Mesodermal cell (in vitro differentiated cells): ENCODE results near the gene TXN.

Experiments used
- H3K27ac ChIP-seq: 2 replicates; pipeline ENCODE4 v1.7.0; 2013; ENCODE audit warnings: mild to moderate bottlenecking, low read depth, low read length, moderate library complexity; ENCODE audit not compliant: severe bottlenecking
- H3K36me3 ChIP-seq: 2 replicates; pipeline ENCODE4 v1.7.1; 2013; ENCODE audit warnings: mild to moderate bottlenecking, low read length, moderate library complexity; ENCODE audit not compliant: control insufficient read depth, insufficient read depth
- H3K4me1 ChIP-seq: one replicate; pipeline ENCODE4 v1.7.1; 2013; ENCODE audit warnings: mild to moderate bottlenecking, low read length; ENCODE audit not compliant: insufficient read depth, control insufficient read depth, poor library complexity, severe bottlenecking
- H3K4me3 ChIP-seq: 2 replicates; pipeline ENCODE4 v1.7.0; 2013; ENCODE audit warnings: low read length, control low read depth, mild to moderate bottlenecking; ENCODE audit not compliant: insufficient read depth, poor library complexity, severe bottlenecking; ENCODE audit errors: extremely low read depth
- H3K9me3 ChIP-seq: 2 replicates; pipeline ENCODE4 v1.7.1; 2013; ENCODE audit warnings: mild to moderate bottlenecking, low read length, moderate library complexity; ENCODE audit not compliant: control insufficient read depth
- WGBS, 2 experiments: methylation state at CpG; one replicate each; pipeline ENCODE4 v1.1.5; 2013; ENCODE audit warnings: missing lambda C conversion rate in 2 of 2; ENCODE audit not compliant: insufficient coverage in 2 of 2; 5-methylcytosine and 5-hydroxymethylcytosine counted together

Gene TXN

DNA sequence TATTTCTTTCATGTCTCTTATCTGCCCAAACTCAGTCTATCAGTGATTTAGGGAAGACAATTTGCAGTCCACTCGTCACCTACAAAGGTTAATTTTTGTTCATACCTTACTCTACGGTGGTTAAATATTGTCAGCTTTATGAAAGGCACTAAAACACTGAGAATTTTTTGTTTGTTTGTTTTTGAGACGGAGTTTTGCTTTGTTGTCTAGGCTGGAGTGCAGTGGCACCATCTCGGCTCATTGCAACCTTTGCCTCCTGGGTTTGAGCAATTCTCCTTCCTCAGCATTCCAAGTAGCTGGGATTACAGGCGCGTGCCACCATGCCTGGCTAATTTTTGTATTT is 26.4 kb upstream of the TXN start:
- 92 to 100% methylated on average over 1 to 4 of the region's 6 CpGs for WGBS, 2 experiments
- H3K27ac ChIP-seq = no peak overlapping the region

DNA sequence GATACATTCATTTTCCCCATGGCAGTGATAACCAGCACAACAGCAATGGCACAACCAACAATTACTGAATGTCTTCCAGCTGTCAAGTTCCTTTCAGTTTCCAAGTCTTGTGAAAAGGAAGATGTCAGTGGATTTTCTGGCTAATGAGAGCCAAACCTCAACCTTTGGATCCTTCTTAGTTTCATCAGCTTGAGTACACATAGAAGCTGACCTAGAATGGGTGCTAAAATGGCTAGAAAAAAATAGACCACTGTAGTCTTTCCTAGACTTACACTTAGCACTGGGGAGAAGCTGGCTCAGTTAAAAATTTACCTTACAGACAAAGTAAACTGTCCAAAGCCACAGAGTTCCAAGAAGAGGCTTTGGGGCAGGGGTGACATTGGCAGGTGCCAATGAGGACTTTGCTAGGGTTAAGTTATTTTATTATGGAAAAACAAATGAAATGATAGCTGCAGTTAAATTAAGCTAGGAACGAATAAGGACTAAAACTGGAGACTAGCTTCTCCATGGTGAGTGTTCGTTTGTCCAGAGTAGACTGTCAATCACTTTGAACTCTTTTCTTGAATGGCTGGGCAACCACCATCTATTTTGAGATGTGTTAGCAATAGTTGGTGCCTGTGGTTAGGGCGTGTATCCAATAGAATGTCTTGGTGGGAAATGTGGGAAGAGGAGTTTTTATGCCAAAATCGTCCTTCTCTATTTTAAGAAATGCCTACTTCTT is 25.9 kb upstream of the TXN start:
- WGBS, 2 experiments = 91 to 95% methylated on average over 2 of the region's 4 CpGs
- no peaks in the 10 kb centered on the region for H3K4me1 ChIP-seq
- no peak overlapping the region for H3K27ac ChIP-seq
- H3K9me3 ChIP-seq = no peaks in the 10 kb centered on the region
- no peak overlapping the region for H3K4me3 ChIP-seq
- no peaks in the 10 kb centered on the region for H3K36me3 ChIP-seq

More for the DNA sequence above, 26.4 kb upstream of the TXN start:
- Histone ChIP-seq H3K9me3 (no peaks in the 10 kb centered on the region), H3K4me1 (no peaks in the 10 kb centered on the region), H3K4me3 (no peak overlapping the region), H3K36me3 (no peaks in the 10 kb centered on the region)

DNA sequence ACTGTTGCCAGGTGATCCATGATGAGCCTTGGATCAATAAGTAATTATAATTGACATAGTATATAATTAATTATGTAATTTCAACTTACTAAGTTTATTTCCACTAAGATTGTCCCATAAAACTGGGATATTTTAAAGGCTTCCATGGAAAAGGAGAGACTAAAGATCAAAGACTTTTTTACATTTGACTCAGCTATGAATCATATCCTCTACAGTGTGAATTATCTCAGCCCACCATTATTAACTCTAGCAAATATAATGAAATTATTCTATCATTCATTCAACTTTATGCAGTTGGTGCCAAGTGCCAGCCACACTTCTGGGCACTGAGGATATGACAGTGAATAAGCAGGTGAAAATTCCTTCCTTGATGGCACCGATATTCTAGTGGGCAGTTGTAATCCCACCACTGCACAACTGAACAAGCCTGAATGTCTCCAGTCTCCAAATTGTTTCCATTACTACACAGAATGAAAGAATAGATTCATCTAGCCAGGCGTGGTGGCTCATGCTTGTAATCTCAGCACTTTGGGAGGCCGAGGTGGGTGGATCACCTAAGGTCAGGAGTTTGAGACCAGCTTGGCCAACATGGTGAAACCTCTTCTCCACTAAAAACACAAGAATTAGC is 21.9 kb upstream of the TXN start:
- Histone ChIP-seq H3K4me3 (no peak overlapping the region), H3K27ac (no peak overlapping the region), H3K9me3 (no peaks in the 10 kb centered on the region), H3K4me1 (no peaks in the 10 kb centered on the region), H3K36me3 (no peaks in the 10 kb centered on the region)
- WGBS, 2 experiments = 84 to 85% methylated on average over 2 to 3 of the region's 3 CpGs

DNA sequence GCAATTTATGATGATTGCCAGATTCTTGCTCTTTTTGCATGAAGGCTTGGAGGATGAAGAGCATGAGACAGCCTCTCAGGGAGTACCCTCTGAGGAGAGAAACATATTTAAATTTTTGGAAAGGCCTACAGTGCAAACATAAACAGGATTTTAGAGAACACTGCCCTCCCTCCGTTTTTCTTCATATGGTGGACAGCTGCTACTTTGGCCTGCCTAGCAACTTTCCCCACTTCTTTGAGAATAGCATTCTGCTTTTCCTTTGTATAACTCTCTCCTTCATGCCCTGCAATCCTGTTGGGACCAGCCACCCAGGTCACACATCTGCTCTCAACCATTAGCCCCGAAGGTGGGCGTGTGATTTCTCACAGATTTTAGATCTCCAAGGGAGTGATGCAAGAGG is 20.5 kb upstream of the TXN start:
- Histone ChIP-seq H3K4me3 (no peak overlapping the region), H3K9me3 (no peaks in the 10 kb centered on the region), H3K4me1 (no peaks in the 10 kb centered on the region), H3K36me3 (no peaks in the 10 kb centered on the region), H3K27ac (no peak overlapping the region)
- 68 to 82% methylated on average over 3 of the region's 3 CpGs for WGBS, 2 experiments

DNA sequence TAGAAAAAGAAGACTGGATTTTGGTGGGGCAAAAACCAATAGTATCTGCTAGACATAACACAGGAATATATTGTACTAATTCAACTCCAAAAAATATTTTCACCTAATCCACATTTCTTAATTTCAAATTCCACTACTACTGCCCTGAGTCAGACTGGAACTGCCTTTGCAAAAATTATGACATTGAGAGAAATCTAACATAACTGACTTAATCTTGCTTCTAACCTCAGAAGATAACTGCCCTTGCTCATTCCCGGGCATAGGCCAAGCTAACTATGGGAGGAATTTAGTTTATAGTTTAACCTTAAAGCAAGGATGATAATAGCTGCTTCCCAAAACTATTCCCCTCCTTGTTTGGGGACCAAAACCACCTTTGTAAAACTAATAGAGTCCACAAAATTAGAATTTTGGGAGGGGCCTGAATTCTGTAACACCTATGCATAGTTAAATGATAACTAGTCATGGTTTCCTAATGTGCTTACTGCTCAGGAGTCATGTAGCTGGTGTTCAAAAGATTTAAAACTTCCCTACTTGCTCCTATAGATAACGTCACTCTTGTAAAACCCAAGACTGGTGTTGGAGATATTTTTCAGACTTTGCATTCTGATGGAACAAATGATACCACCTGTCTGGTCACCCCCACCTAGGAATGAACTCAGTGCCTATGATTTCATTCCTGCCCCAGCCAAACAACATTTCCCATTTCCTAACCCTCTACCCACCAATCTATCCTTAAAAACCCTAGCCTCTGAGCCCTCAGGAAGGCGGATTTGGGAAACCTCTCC is 14.1 kb upstream of the TXN start:
- Histone ChIP-seq H3K27ac (no peak overlapping the region), H3K4me3 (no peak overlapping the region), H3K9me3 (no peaks in the 10 kb centered on the region), H3K36me3 (no peaks in the 10 kb centered on the region), H3K4me1 (no peaks in the 10 kb centered on the region)
- 88 to 100% methylated on average over 1 of the region's 3 CpGs for WGBS, 2 experiments

DNA sequence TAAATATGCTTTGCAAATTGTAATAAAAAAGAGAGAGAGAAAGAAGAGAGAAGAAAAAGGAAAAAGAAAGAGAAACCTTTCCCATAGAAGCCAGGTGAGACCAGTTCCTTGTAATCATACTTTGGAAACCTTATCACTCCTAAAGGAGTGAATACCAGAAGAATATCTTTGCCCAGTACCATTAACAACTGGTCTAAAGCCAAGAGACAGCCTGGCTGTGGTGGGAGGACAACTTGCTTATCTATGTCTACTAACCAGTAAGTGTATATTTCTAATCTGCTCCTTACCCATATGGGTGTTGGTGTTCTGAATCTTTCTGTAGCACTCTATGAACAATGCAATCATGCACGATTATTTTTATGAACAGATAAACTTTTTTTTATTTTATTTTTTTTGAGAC is 10.5 kb upstream of the TXN start:
- no peaks in the 10 kb centered on the region for H3K4me1 ChIP-seq
- no peak overlapping the region for H3K4me3 ChIP-seq
- H3K36me3 ChIP-seq = no peaks in the 10 kb centered on the region
- no peaks in the 10 kb centered on the region for H3K9me3 ChIP-seq
- no peak overlapping the region for H3K27ac ChIP-seq
- WGBS, 2 experiments = no CpG with 5 or more reads among the region's 1 CpG

DNA sequence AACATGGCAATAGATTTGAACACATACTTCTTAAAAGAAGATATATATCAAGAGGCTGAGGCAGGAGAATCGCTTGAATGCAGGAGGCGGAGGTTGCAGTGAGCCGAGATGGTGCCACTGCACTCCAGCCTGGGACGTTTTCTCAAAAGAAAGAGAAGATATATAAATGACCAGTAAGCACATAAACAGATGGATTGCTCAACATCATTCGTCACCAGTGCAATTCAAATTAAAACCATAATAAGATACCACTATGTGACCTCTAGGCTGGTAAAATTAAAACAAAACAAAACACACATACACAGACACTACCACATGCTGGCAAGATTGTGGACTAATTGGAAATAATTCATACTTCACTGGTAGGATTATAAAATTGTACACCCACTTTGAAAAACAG is 5.3 kb upstream of the TXN start:
- H3K4me1 ChIP-seq = peaks cover 3% of the 10 kb centered on the region
- H3K9me3 ChIP-seq = no peaks in the 10 kb centered on the region
- no peaks in the 10 kb centered on the region for H3K36me3 ChIP-seq
- H3K4me3 ChIP-seq = no peak overlapping the region
- WGBS, 2 experiments = 87 to 93% methylated on average over 3 to 4 of the region's 5 CpGs
- no peak overlapping the region for H3K27ac ChIP-seq

DNA sequence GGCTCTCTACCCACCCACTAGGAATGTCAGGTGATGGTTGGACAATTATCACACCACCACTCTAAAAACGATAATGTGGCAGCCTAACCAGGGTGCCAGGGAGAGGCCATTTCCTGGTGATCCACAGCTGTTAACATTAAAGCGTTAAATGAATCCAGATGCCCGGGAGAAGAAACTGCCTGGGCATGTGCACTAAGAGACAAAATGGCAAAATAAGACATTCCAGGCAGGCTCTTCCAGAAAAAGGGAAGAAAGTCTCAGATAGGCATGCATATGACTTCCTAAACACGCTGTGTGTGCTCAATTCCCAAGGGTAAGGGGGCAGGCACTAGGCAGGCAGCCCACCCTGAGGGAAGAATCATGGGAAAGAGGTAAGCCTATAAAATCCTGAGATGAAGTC is 4.6 kb upstream of the TXN start:
- Histone ChIP-seq H3K4me1 (peaks cover 3% of the 10 kb centered on the region), H3K36me3 (no peaks in the 10 kb centered on the region), H3K27ac (no peak overlapping the region), H3K4me3 (no peak overlapping the region), H3K9me3 (no peaks in the 10 kb centered on the region)
- 56 to 59% methylated on average over 3 of the region's 4 CpGs for WGBS, 2 experiments

DNA sequence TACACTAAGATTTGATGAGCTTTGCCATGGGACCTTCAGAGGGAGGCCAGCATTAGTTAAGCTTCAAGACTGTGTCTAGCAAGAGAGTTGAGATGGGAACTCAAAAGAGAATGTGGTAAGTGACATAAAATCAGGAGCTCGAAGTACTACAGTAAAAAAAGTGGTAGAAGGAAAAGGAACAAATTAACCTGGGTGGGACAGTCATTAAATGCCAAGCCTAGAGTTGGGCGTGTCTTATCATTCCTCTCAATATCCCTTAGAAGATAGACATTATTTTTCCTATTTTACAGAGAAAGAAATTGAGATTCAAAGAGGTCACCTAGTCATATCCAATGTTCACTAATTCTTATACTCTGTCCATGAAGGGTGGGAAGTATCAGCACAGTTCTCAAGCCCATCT is 3.3 kb upstream of the TXN start:
- WGBS, 2 experiments = 86% methylated on average over 1 of the region's 2 CpGs; no CpG with 5 or more reads in 1 of the 2 experiments
- peaks cover 6% of the 10 kb centered on the region for H3K4me1 ChIP-seq
- H3K36me3 ChIP-seq = no peaks in the 10 kb centered on the region
- H3K9me3 ChIP-seq = no peaks in the 10 kb centered on the region
- H3K4me3 ChIP-seq = no peak overlapping the region
- no peak overlapping the region for H3K27ac ChIP-seq

DNA sequence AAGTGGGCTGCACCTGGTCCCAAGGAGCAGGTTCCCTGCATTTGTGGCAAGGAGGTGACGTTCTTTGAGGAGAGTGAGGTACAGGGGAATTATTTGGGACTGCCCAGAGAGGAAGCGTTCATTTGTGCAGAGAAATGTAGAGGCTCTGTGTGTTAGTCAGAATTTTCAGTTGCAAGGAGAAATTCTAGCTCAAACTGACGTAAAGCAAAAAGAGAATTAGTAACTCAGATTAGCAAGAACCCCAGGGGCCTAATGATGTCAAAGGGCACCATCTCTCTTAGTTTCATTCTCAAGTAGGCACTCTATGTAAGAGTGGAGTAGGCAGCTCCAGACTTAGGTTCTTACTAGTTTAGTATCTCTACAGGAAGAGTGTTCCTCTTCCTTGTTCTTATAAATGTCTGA is 2.4 kb upstream of the TXN start:
- H3K9me3 ChIP-seq = no peaks in the 10 kb centered on the region
- peaks cover 15% of the 10 kb centered on the region for H3K4me1 ChIP-seq
- no peak overlapping the region for H3K4me3 ChIP-seq
- H3K36me3 ChIP-seq = no peaks in the 10 kb centered on the region
- 90 to 97% methylated on average over 2 to 3 of the region's 3 CpGs for WGBS, 2 experiments
- no peak overlapping the region for H3K27ac ChIP-seq

DNA sequence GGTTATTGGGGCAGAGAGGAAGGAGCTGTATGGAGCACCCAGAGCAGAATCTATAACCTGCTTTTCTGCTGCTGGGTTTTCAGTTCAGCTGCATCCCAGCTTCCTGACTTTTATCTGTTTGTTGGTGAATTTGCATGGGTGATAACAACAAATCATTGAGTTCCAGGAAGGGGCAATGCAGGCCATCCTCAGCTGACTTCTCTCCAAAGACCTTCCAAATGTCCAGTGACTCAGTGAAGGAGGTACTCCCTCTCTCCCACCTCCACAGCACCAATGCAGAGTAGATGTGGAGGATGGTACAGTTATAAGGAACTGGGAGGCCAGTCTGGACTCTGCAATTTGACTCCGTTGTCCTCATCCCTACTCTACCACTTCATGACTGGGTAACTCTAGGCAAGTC is 1.6 kb upstream of the TXN start:
- no CpG with 5 or more reads among the region's 1 CpG for WGBS, 2 experiments
- Histone ChIP-seq H3K4me1 (peaks cover 17% of the 10 kb centered on the region), H3K9me3 (no peaks in the 10 kb centered on the region), H3K27ac (no peak overlapping the region), H3K4me3 (no peak overlapping the region), H3K36me3 (no peaks in the 10 kb centered on the region)
